Stimulated activated CD8-positive, alpha-beta memory T cell treated with anti-CD3 and anti-CD28 coated beads, Interleukin-7, amount 100 ng/mL, for 24 hours (primary cell): ENCODE results near the gene PLEKHH1.
A peak's percentile ranks its signal among the peaks of the same experiment; 100 is the strongest.

Source experiments
- DNase-seq: peaks from one replicate; pipeline ENCODE4 v3.0.0-alpha.2; 2020; ENCODE audit warnings: low read depth

The PLEKHH1 gene

GRCh38 chr14:67532998-67533753 lies at the start of gene PLEKHH1:
Gene PLEKHH1 (plus strand): TSS chr14:67533290. CDS start chr14:67541868, 8,578 bp downstream.
- DNase-seq = peak; percentile 38

- DNase-seq = no peak
These were observed 49.4 kb upstream of the PLEKHH1 start for GRCh38 chr14:67483579-67484285.

- no peak for DNase-seq
These were observed 47.5 kb upstream of the PLEKHH1 start for GRCh38 chr14:67485501-67486095.

GRCh38 chr14:67486890-67487289 lies 46.2 kb upstream of the PLEKHH1 start:
- DNase-seq = no peak

GRCh38 chr14:67487332-67487731 lies 45.8 kb upstream of the PLEKHH1 start:
- no peak for DNase-seq

GRCh38 chr14:67487937-67488893 lies 44.9 kb upstream of the PLEKHH1 start, which contains the start of gene TMEM229B:
Gene TMEM229B (minus strand): TSS chr14:67488721. CDS start chr14:67473923, 14,798 bp downstream.
- DNase-seq = peak; percentile 40

GRCh38 chr14:67490196-67490595 lies 42.9 kb upstream of the PLEKHH1 start:
- DNase-seq = no peak

GRCh38 chr14:67491285-67491684 lies 41.8 kb upstream of the PLEKHH1 start:
- no peak for DNase-seq

GRCh38 chr14:67491741-67492507 lies 41.2 kb upstream of the PLEKHH1 start:
- DNase-seq = no peak

GRCh38 chr14:67492538-67492937 lies 40.6 kb upstream of the PLEKHH1 start:
- DNase-seq = no peak

GRCh38 chr14:67493092-67493717 lies 39.9 kb upstream of the PLEKHH1 start:
- DNase-seq = no peak

- DNase-seq = no peak
These were observed 37.3 kb upstream of the PLEKHH1 start for GRCh38 chr14:67495827-67496226.

- no peak for DNase-seq
These were observed 35.9 kb upstream of the PLEKHH1 start for GRCh38 chr14:67497216-67497615.

GRCh38 chr14:67497716-67498115 lies 35.4 kb upstream of the PLEKHH1 start:
- no peak for DNase-seq

- no peak for DNase-seq
These were observed 32.1 kb upstream of the PLEKHH1 start for GRCh38 chr14:67500981-67501380.

- DNase-seq = no peak
These were observed 31.4 kb upstream of the PLEKHH1 start for GRCh38 chr14:67501670-67502069.

GRCh38 chr14:67502867-67503266 lies 30.2 kb upstream of the PLEKHH1 start:
- no peak for DNase-seq

- no peak for DNase-seq
These were observed 29.8 kb upstream of the PLEKHH1 start for GRCh38 chr14:67503331-67503730.

- DNase-seq = no peak
These were observed 27.8 kb upstream of the PLEKHH1 start for GRCh38 chr14:67505254-67505653.

GRCh38 chr14:67508956-67509355 lies 24.1 kb upstream of the PLEKHH1 start:
- no peak for DNase-seq

- no peak for DNase-seq
These were observed 23.0 kb upstream of the PLEKHH1 start for GRCh38 chr14:67510121-67510520.
